ENCODE results near the gene MEIKIN. TPM values are rescaled to one million over a fixed set of nuclear protein-coding genes. Genes with fewer than 3 reads are reported as not detected.

MEIKIN gene
- total RNA-seq, 1 donor: not detected

- no peak for DNase-seq (ENCODE audit: low read depth)
These were observed 29.1 kb upstream of the MEIKIN start for GRCh38 chr5:131974622-131974955.

GRCh38 chr5:131974016-131974415 lies 28.6 kb upstream of the MEIKIN start:
- no peak overlapping the region for H3K4me3 ChIP-seq (ENCODE audit: low read depth, low read length)
- TF ChIP-seq CTCF (IDR thresholded peaks at IDR 0.05; ENCODE audit: insufficient read depth, low read length): no peak
- no peak for DNase-seq (ENCODE audit: low read depth)

More at GRCh38 chr5:131974622-131974955, 29.1 kb upstream of the MEIKIN start:
- TF ChIP-seq CTCF (IDR thresholded peaks at IDR 0.05; ENCODE audit: insufficient read depth, low read length): no peak
- H3K4me3 ChIP-seq (ENCODE audit: low read depth, low read length): no peak overlapping the region

GRCh38 chr5:131973089-131973712 lies 27.7 kb upstream of the MEIKIN start:
- H3K4me3 ChIP-seq (ENCODE audit: low read depth, low read length): no peak overlapping the region
- no peak for TF ChIP-seq CTCF (IDR thresholded peaks at IDR 0.05; ENCODE audit: insufficient read depth, low read length)
- no peak for DNase-seq (ENCODE audit: low read depth)

- no peak for TF ChIP-seq CTCF (IDR thresholded peaks at IDR 0.05; ENCODE audit: insufficient read depth, low read length)
- peak; percentile 14 for DNase-seq (ENCODE audit: low read depth)
- no peak overlapping the region for H3K4me3 ChIP-seq (ENCODE audit: low read depth, low read length)
These were observed 23.0 kb upstream of the MEIKIN start for GRCh38 chr5:131968396-131968954.

GRCh38 chr5:131966551-131966950 lies 21.1 kb upstream of the MEIKIN start:
- no peak for TF ChIP-seq CTCF (IDR thresholded peaks at IDR 0.05; ENCODE audit: insufficient read depth, low read length)

GRCh38 chr5:131965826-131966415 lies 20.5 kb upstream of the MEIKIN start:
- DNase-seq (ENCODE audit: low read depth): no peak
- no peak for TF ChIP-seq CTCF (IDR thresholded peaks at IDR 0.05; ENCODE audit: insufficient read depth, low read length)

More at GRCh38 chr5:131966551-131966950, 21.1 kb upstream of the MEIKIN start:
- H3K4me3 ChIP-seq (ENCODE audit: low read depth, low read length): no peak overlapping the region
- DNase-seq (ENCODE audit: low read depth): no peak

More at GRCh38 chr5:131965826-131966415, 20.5 kb upstream of the MEIKIN start:
- no peak overlapping the region for H3K4me3 ChIP-seq (ENCODE audit: low read depth, low read length)
